OCI-LY3 (cell line): ENCODE measurements around the gene CCDC170.

Experiments used
- H2AFZ ChIP-seq: fragments of 200-600, 300-600 bp; shearing (Covaris generic); 2 replicates; pipeline ENCODE4 v1.6.0; 2014; ENCODE audit warnings: antibody characterized with exemption, low read depth, low read length
- H3K27ac ChIP-seq: fragments of 200-600, 300-600 bp; sonication (generic); 2 replicates; pipeline ENCODE4 v1.5.1; 2014; ENCODE audit warnings: mild to moderate bottlenecking, low read length, moderate library complexity, mixed read lengths
- H3K27me3 ChIP-seq: fragments of 200-600, 300-600 bp; sonication (generic); 2 replicates; pipeline ENCODE4 v1.6.1; 2014; ENCODE audit warnings: low read depth, low read length, mixed read lengths
- H3K36me3 ChIP-seq: fragments of 200-600, 300-600 bp; sonication (generic); replicated peaks from 2 replicates; pipeline ENCODE3; 2014; ENCODE audit warnings: low read depth, low read length, mixed read lengths
- H3K4me1 ChIP-seq: fragments of 300-600, 200-600 bp; sonication (generic); 2 replicates; pipeline ENCODE4 v1.6.1; 2014; ENCODE audit warnings: low read length, mixed read lengths
- H3K4me2 ChIP-seq: fragments of 200-600, 300-600 bp; sonication (generic); 2 replicates; pipeline ENCODE4 v1.6.1; 2014; ENCODE audit warnings: low read length, mixed read lengths
- H3K4me3 ChIP-seq: fragments of 300-600, 200-600 bp; sonication (generic); 2 replicates; pipeline ENCODE4 v1.5.1; 2014; ENCODE audit warnings: antibody characterized with exemption, mild to moderate bottlenecking, low read length, moderate library complexity
- H3K79me2 ChIP-seq: fragments of 300-600, 200-600 bp; shearing (Covaris generic); 2 replicates; pipeline ENCODE4 v1.6.1; 2014; ENCODE audit warnings: mild to moderate bottlenecking, low read length, mixed read lengths
- H3K9ac ChIP-seq: fragments of 300-600, 200-600 bp; shearing (Covaris generic); 2 replicates; pipeline ENCODE4 v1.6.0; 2014; ENCODE audit warnings: mild to moderate bottlenecking, low read length, moderate library complexity
- H3K9me3 ChIP-seq: fragments of 200-600, 300-600 bp; shearing (Covaris generic); 2 replicates; pipeline ENCODE4 v1.6.1; 2014; ENCODE audit warnings: low read length, mixed read lengths; ENCODE audit not compliant: insufficient read depth
- H4K20me1 ChIP-seq: fragments of 200-600, 300-600 bp; sonication (generic); 2 replicates; pipeline ENCODE4 v1.6.1; 2016; ENCODE audit warnings: low read length, mixed read lengths; ENCODE audit not compliant: insufficient read depth
- CTCF ChIP-seq: fragments of 200-600, 300-600 bp; sonication (generic); IDR thresholded peaks from 2 replicates; pipeline ENCODE4 v1.5.1; 2014; ENCODE audit warnings: antibody characterized with exemption, low read length, low read depth
- EZH2phosphoT487 ChIP-seq: fragments of 200-600 bp; shearing (Covaris generic); IDR thresholded peaks from 2 replicates; pipeline ENCODE4 v1.6.1; 2018; ENCODE audit warnings: antibody characterized with exemption, mixed run types, low read depth

CCDC170 gene

GRCh38 chr6:151478670-151479069 lies 15.1 kb upstream of the CCDC170 start:
- Histone ChIP-seq H3K9me3 (no peaks in the 10 kb centered on the region), H3K27me3 (no peaks in the 10 kb centered on the region), H3K4me1 (peaks cover 17% of the 10 kb centered on the region), H3K9ac (no peak overlapping the region), H3K36me3 (no peaks in the 10 kb centered on the region), H3K4me2 (no peak overlapping the region), H3K4me3 (no peak overlapping the region), H3K79me2 (no peaks in the 10 kb centered on the region), H2AFZ (no peak overlapping the region), H3K27ac (no peak overlapping the region), H4K20me1 (no peaks in the 10 kb centered on the region)
- no peak for TF ChIP-seq CTCF
- TF ChIP-seq EZH2phosphoT487: no peak

DNA sequence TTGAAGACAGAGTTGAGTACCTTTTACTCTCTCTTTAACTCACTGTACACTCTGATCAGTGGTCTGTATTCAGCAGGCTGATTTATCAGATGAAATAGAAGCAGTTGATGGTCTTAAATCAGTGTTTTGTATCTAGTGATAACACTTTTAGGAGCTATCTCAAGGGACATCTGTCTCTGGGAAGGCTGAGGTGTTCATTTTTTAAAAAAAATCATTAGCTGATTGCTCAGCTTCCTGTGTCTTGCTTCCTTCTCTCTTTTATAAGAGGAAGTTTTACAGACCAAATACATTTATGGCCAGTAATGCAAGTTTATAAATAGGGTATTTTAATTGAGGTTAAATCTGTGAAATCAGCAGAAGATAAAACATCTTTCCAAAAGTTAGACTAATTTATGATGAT lies 12.0 kb upstream of the CCDC170 start:
- TF ChIP-seq EZH2phosphoT487 (no peak), CTCF (no peak)
- Histone ChIP-seq H3K4me1 (peaks cover 8% of the 10 kb centered on the region; the same call in 1 of the 2 replicates), H4K20me1 (no peaks in the 10 kb centered on the region), H3K4me2 (no peak overlapping the region), H3K27me3 (no peaks in the 10 kb centered on the region), H3K36me3 (no peaks in the 10 kb centered on the region), H3K79me2 (no peaks in the 10 kb centered on the region), H2AFZ (no peak overlapping the region), H3K4me3 (no peak overlapping the region), H3K9ac (no peak overlapping the region), H3K27ac (no peak overlapping the region), H3K9me3 (no peaks in the 10 kb centered on the region)

GRCh38 chr6:151482290-151482689 lies 11.5 kb upstream of the CCDC170 start:
- Histone ChIP-seq H3K79me2 (no peaks in the 10 kb centered on the region), H3K27me3 (no peaks in the 10 kb centered on the region), H3K36me3 (no peaks in the 10 kb centered on the region), H3K4me3 (no peak overlapping the region), H2AFZ (0 out of 2 replicates have a peak overlapping the region, but pooled peaks have one; percentile 31), H3K4me2 (peak overlapping the region; percentile 15; the same call in 1 of the 2 replicates), H3K27ac (no peak overlapping the region), H3K9me3 (no peaks in the 10 kb centered on the region), H3K4me1 (peaks cover 8% of the 10 kb centered on the region; the same call in 1 of the 2 replicates), H4K20me1 (no peaks in the 10 kb centered on the region), H3K9ac (no peak overlapping the region)
- TF ChIP-seq CTCF: no peak
- no peak for TF ChIP-seq EZH2phosphoT487

- Histone ChIP-seq H3K9ac (no peak overlapping the region), H3K4me1 (peaks cover 8% of the 10 kb centered on the region; the same call in 1 of the 2 replicates), H3K27me3 (peaks cover 3% of the 10 kb centered on the region; the same call in 1 of the 2 replicates), H3K27ac (no peak overlapping the region), H3K79me2 (no peaks in the 10 kb centered on the region), H3K9me3 (no peaks in the 10 kb centered on the region), H4K20me1 (no peaks in the 10 kb centered on the region), H3K36me3 (no peaks in the 10 kb centered on the region), H2AFZ (no peak overlapping the region), H3K4me2 (no peak overlapping the region), H3K4me3 (no peak overlapping the region)
- no peak for TF ChIP-seq CTCF
- TF ChIP-seq EZH2phosphoT487: no peak
Observed at GRCh38 chr6:151483994-151484393, 9.8 kb upstream of the CCDC170 start.
